BE2C (cell line): ENCODE measurements around the gene FXYD6.

ENCODE experiments used
- DNase-seq: peaks from one replicate; pipeline ENCODE4 v3.0.0-alpha.2; 2020
- H3K27me3 ChIP-seq: fragments of 250-450 bp; sonication (Bioruptor Pico); 2 replicates; pipeline ENCODE4 v1.5.1; 2020; ENCODE audit warnings: mild to moderate bottlenecking
- H3K36me3 ChIP-seq: fragments of 250-450 bp; sonication (Bioruptor Pico); 2 replicates; pipeline ENCODE4 v1.5.1; 2020; ENCODE audit warnings: mild to moderate bottlenecking
- H3K4me1 ChIP-seq: fragments of 250-450 bp; sonication (Bioruptor Pico); 2 replicates; pipeline ENCODE4 v1.5.1; 2020
- H3K4me3 ChIP-seq: 2 replicates; pipeline ENCODE4 v1.5.1; 2011; ENCODE audit warnings: low read depth, low read length
- H3K9me3 ChIP-seq: fragments of 250-450 bp; sonication (Bioruptor Pico); 2 replicates; pipeline ENCODE4 v1.5.1; 2020
- CTCF ChIP-seq: IDR thresholded peaks from 2 replicates; pipeline ENCODE4 v1.5.1; 2012; ENCODE audit warnings: mild to moderate bottlenecking, low read depth, low read length

The FXYD6 gene

GRCh38 chr11:117903505-117904382, 27.3 kb upstream of the FXYD6 start:
- TF ChIP-seq CTCF: no peak
- no peaks in the 10 kb centered on the region for H3K27me3 ChIP-seq
- H3K4me3 ChIP-seq: no peak overlapping the region
- DNase-seq: no peak
- no peaks in the 10 kb centered on the region for H3K36me3 ChIP-seq
- H3K4me1 ChIP-seq: peaks cover 19% of the 10 kb centered on the region
- H3K9me3 ChIP-seq: no peaks in the 10 kb centered on the region

GRCh38 chr11:117902001-117902845, 25.8 kb upstream of the FXYD6 start:
- H3K9me3 ChIP-seq: no peaks in the 10 kb centered on the region
- no peaks in the 10 kb centered on the region for H3K36me3 ChIP-seq
- no peak for TF ChIP-seq CTCF
- no peaks in the 10 kb centered on the region for H3K27me3 ChIP-seq
- no peak for DNase-seq
- no peak overlapping the region for H3K4me3 ChIP-seq
- peaks cover 5% of the 10 kb centered on the region for H3K4me1 ChIP-seq

- TF ChIP-seq CTCF: no peak
- Histone ChIP-seq H3K4me1 (peaks cover 5% of the 10 kb centered on the region), H3K27me3 (no peaks in the 10 kb centered on the region), H3K9me3 (no peaks in the 10 kb centered on the region), H3K4me3 (no peak overlapping the region), H3K36me3 (no peaks in the 10 kb centered on the region)
- DNase-seq: no peak
These were observed 25.1 kb upstream of the FXYD6 start for GRCh38 chr11:117901601-117902000.

GRCh38 chr11:117900720-117901440, 24.4 kb upstream of the FXYD6 start:
- DNase-seq: no peak
- H3K4me1 ChIP-seq: peaks cover 5% of the 10 kb centered on the region
- TF ChIP-seq CTCF: no peak
- no peaks in the 10 kb centered on the region for H3K36me3 ChIP-seq
- H3K27me3 ChIP-seq: no peaks in the 10 kb centered on the region
- no peaks in the 10 kb centered on the region for H3K9me3 ChIP-seq
- H3K4me3 ChIP-seq: no peak overlapping the region

- Histone ChIP-seq H3K4me3 (no peak overlapping the region), H3K36me3 (no peaks in the 10 kb centered on the region), H3K9me3 (no peaks in the 10 kb centered on the region), H3K4me1 (peaks cover 5% of the 10 kb centered on the region), H3K27me3 (no peaks in the 10 kb centered on the region)
- TF ChIP-seq CTCF: no peak
- DNase-seq: no peak
These were observed 23.7 kb upstream of the FXYD6 start for GRCh38 chr11:117900121-117900648.
